Measurements from ENCODE around the gene ZFYVE9.
"Not testable (repeated sequence)": the region's sequence is repeated elsewhere in the genome, so short reads cannot be mapped to it uniquely, and the experiment has no call there.

Gene ZFYVE9

GRCh38 chr1:52195161-52195560 lies 53.3 kb downstream of the ZFYVE9 start:
- Histone ChIP-seq H3K36me3 (ENCODE audit: control insufficient read depth, low read depth, low read length) (no peaks in the 10 kb centered on the region), H3K27me3 (ENCODE audit: control insufficient read depth, insufficient read depth, low read length) (no peaks in the 10 kb centered on the region), H3K9me3 (ENCODE audit: control insufficient read depth, low read depth, low read length) (no peaks in the 10 kb centered on the region), H3K27ac (ENCODE audit: low read length) (no peak overlapping the region), H3K9ac (ENCODE audit: low read length) (no peak overlapping the region), H3K4me1 (ENCODE audit: control insufficient read depth, low read depth, low read length) (no peaks in the 10 kb centered on the region), H3K4me3 (ENCODE audit: low read length) (no peak overlapping the region)

GRCh38 chr1:52203935-52204625 lies 62.2 kb downstream of the ZFYVE9 start:
- H3K4me3 ChIP-seq (ENCODE audit: low read length), result no peak overlapping the region
- H3K9me3 ChIP-seq (ENCODE audit: control insufficient read depth, low read depth, low read length), result peaks cover 5% of the 10 kb centered on the region
- no peaks in the 10 kb centered on the region for H3K4me1 ChIP-seq (ENCODE audit: control insufficient read depth, low read depth, low read length)
- H3K36me3 ChIP-seq (ENCODE audit: control insufficient read depth, low read depth, low read length), result no peaks in the 10 kb centered on the region
- no peaks in the 10 kb centered on the region for H3K27me3 ChIP-seq (ENCODE audit: control insufficient read depth, insufficient read depth, low read length)
- no peak overlapping the region for H3K9ac ChIP-seq (ENCODE audit: low read length)
- H3K27ac ChIP-seq (ENCODE audit: low read length), result no peak overlapping the region

GRCh38 chr1:52204696-52205095 lies 62.8 kb downstream of the ZFYVE9 start:
- Histone ChIP-seq H3K9ac (ENCODE audit: low read length) (no peak overlapping the region), H3K4me3 (ENCODE audit: low read length) (no peak overlapping the region), H3K27ac (ENCODE audit: low read length) (no peak overlapping the region), H3K4me1 (ENCODE audit: control insufficient read depth, low read depth, low read length) (no peaks in the 10 kb centered on the region), H3K9me3 (ENCODE audit: control insufficient read depth, low read depth, low read length) (peaks cover 5% of the 10 kb centered on the region), H3K27me3 (ENCODE audit: control insufficient read depth, insufficient read depth, low read length) (no peaks in the 10 kb centered on the region), H3K36me3 (ENCODE audit: control insufficient read depth, low read depth, low read length) (no peaks in the 10 kb centered on the region)

GRCh38 chr1:52206686-52207085 lies 64.8 kb downstream of the ZFYVE9 start:
- not testable (repeated sequence) for H3K36me3 ChIP-seq (ENCODE audit: control insufficient read depth, low read depth, low read length); H3K9ac ChIP-seq (ENCODE audit: low read length); H3K4me1 ChIP-seq (ENCODE audit: control insufficient read depth, low read depth, low read length); H3K9me3 ChIP-seq (ENCODE audit: control insufficient read depth, low read depth, low read length); H3K4me3 ChIP-seq (ENCODE audit: low read length); H3K27ac ChIP-seq (ENCODE audit: low read length); H3K27me3 ChIP-seq (ENCODE audit: control insufficient read depth, insufficient read depth, low read length)

DNA sequence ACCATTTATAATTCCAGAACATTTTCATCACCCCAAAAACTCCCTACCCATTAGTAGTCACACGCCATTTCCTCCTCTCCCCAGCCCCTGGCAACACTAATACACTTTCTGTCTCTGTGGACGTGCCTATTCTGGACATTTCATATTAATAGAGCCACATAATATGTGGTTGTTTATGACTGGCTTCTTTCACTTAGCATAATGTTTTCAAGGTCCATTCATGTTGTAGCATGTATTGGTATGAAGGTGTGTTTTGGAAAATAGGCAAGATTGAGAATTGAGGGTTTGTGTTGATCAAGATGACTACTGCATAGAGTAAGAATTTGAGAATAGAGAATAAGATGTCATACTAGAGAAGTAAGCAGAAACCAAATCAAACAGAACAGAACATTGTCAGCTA lies 67.5 kb downstream of the ZFYVE9 start:
- H3K4me1 ChIP-seq (ENCODE audit: control insufficient read depth, low read depth, low read length), result no peaks in the 10 kb centered on the region
- no peaks in the 10 kb centered on the region for H3K36me3 ChIP-seq (ENCODE audit: control insufficient read depth, low read depth, low read length)
- H3K4me3 ChIP-seq (ENCODE audit: low read length), result no peak overlapping the region
- H3K27ac ChIP-seq (ENCODE audit: low read length), result no peak overlapping the region
- no peaks in the 10 kb centered on the region for H3K27me3 ChIP-seq (ENCODE audit: control insufficient read depth, insufficient read depth, low read length)
- H3K9me3 ChIP-seq (ENCODE audit: control insufficient read depth, low read depth, low read length), result no peaks in the 10 kb centered on the region
- no peak overlapping the region for H3K9ac ChIP-seq (ENCODE audit: low read length)

GRCh38 chr1:52210044-52210443 lies 68.2 kb downstream of the ZFYVE9 start:
- Histone ChIP-seq H3K9me3 (ENCODE audit: control insufficient read depth, low read depth, low read length) (no peaks in the 10 kb centered on the region), H3K4me1 (ENCODE audit: control insufficient read depth, low read depth, low read length) (no peaks in the 10 kb centered on the region), H3K36me3 (ENCODE audit: control insufficient read depth, low read depth, low read length) (no peaks in the 10 kb centered on the region), H3K27ac (ENCODE audit: low read length) (no peak overlapping the region), H3K27me3 (ENCODE audit: control insufficient read depth, insufficient read depth, low read length) (no peaks in the 10 kb centered on the region), H3K4me3 (ENCODE audit: low read length) (no peak overlapping the region), H3K9ac (ENCODE audit: low read length) (no peak overlapping the region)

DNA sequence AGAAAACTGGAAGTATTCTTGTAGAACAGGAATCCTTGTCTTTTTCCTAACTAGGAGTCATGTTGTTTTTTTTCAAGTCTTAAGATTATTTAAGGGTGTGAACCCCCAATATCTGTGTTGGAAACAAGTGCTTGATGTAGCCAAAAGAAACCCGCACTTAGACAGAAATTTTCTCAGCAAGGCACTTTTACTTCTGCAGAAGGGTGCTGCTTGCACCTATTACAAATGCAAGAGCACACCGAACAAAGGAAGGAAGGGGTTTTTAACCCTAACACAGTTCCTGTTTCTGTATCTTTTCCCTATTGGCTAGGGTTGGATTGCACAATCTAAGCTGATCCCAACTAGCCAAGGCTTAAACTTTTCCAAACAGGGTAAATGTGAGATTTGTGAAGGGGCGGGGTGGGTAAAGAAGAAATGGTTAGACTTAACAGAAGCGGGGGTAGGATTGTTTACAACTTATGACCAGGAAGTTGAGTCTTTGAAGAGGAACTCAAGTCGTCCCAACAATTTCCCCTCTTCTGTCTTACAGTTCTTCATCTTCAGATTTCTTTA lies 75.1 kb downstream of the ZFYVE9 start:
- peaks cover 9% of the 10 kb centered on the region for H3K9me3 ChIP-seq (ENCODE audit: control insufficient read depth, low read depth, low read length)
- H3K9ac ChIP-seq (ENCODE audit: low read length), result no peak overlapping the region
- H3K27me3 ChIP-seq (ENCODE audit: control insufficient read depth, insufficient read depth, low read length), result no peaks in the 10 kb centered on the region
- H3K27ac ChIP-seq (ENCODE audit: low read length), result no peak overlapping the region
- no peak overlapping the region for H3K4me3 ChIP-seq (ENCODE audit: low read length)
- H3K4me1 ChIP-seq (ENCODE audit: control insufficient read depth, low read depth, low read length), result no peaks in the 10 kb centered on the region
- peaks cover 4% of the 10 kb centered on the region for H3K36me3 ChIP-seq (ENCODE audit: control insufficient read depth, low read depth, low read length)

DNA sequence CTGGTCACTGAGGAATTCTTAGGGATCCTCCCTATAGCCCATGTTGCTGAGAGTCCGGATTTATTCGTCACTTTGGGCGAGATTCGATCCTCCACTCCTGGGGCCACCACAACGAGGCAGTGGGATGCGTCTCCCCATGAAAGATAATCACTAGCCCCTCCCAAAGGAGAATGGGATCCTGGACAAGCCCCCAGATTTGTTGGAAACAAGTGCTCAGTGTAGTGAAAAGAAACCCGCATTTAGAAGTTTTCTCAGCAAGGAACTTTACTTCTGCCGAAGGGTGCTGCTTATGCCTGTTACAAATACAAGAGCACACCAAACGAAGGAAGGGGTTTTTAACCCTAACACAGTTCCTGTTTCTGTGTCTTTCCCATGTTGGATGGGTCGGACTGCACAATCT lies 83.3 kb downstream of the ZFYVE9 start:
- Histone ChIP-seq H3K27ac (ENCODE audit: low read length) (no peak overlapping the region), H3K36me3 (ENCODE audit: control insufficient read depth, low read depth, low read length) (no peaks in the 10 kb centered on the region), H3K9ac (ENCODE audit: low read length) (no peak overlapping the region), H3K4me3 (ENCODE audit: low read length) (no peak overlapping the region), H3K27me3 (ENCODE audit: control insufficient read depth, insufficient read depth, low read length) (no peaks in the 10 kb centered on the region), H3K4me1 (ENCODE audit: control insufficient read depth, low read depth, low read length) (no peaks in the 10 kb centered on the region), H3K9me3 (ENCODE audit: control insufficient read depth, low read depth, low read length) (no peaks in the 10 kb centered on the region)

DNA sequence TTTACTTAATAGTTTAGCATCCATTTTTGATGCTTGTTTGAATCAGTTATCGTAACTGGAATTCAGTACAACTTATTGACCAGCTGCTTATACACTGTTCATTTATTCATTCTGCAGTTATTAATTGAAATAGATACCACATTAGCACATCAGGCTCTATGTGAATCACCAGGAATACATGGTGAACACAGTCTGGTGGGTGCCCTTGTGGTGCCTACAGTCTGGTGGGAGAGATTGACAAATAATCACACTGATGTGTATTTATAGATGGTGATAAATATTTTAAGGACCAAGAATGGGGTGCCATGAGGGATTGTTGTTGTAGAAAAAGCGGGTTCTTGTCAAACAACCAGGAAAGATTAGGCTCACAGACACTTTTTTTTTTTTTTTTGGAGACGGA lies 87.6 kb downstream of the ZFYVE9 start:
- no peak overlapping the region for H3K27ac ChIP-seq (ENCODE audit: low read length)
- H3K4me1 ChIP-seq (ENCODE audit: control insufficient read depth, low read depth, low read length), result no peaks in the 10 kb centered on the region
- H3K9ac ChIP-seq (ENCODE audit: low read length), result no peak overlapping the region
- H3K9me3 ChIP-seq (ENCODE audit: control insufficient read depth, low read depth, low read length), result no peaks in the 10 kb centered on the region
- H3K4me3 ChIP-seq (ENCODE audit: low read length), result no peak overlapping the region
- no peaks in the 10 kb centered on the region for H3K27me3 ChIP-seq (ENCODE audit: control insufficient read depth, insufficient read depth, low read length)
- H3K36me3 ChIP-seq (ENCODE audit: control insufficient read depth, low read depth, low read length), result no peaks in the 10 kb centered on the region

DNA sequence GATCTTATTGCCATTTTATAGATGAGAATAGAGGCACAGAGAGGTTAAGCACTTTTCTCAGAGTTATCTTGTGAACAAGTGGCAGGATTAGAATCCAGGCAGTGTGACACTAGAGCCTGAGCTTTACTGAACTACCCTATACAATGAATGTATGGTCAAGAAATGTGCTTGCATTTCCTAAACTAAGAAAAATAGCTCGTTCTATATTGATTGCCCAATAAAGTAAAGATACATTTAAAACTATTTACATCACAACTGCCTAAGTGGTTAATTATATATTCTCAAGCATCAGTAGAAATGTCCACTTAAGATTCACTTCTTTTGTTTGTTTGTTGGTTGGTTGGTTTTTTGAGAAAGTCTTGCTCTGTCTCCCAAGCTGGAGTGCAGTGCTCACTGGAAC lies 91.6 kb downstream of the ZFYVE9 start:
- H3K36me3 ChIP-seq (ENCODE audit: control insufficient read depth, low read depth, low read length), result no peaks in the 10 kb centered on the region
- H3K27ac ChIP-seq (ENCODE audit: low read length), result no peak overlapping the region
- no peaks in the 10 kb centered on the region for H3K9me3 ChIP-seq (ENCODE audit: control insufficient read depth, low read depth, low read length)
- no peak overlapping the region for H3K9ac ChIP-seq (ENCODE audit: low read length)
- no peaks in the 10 kb centered on the region for H3K27me3 ChIP-seq (ENCODE audit: control insufficient read depth, insufficient read depth, low read length)
- H3K4me1 ChIP-seq (ENCODE audit: control insufficient read depth, low read depth, low read length), result no peaks in the 10 kb centered on the region
- no peak overlapping the region for H3K4me3 ChIP-seq (ENCODE audit: low read length)

DNA sequence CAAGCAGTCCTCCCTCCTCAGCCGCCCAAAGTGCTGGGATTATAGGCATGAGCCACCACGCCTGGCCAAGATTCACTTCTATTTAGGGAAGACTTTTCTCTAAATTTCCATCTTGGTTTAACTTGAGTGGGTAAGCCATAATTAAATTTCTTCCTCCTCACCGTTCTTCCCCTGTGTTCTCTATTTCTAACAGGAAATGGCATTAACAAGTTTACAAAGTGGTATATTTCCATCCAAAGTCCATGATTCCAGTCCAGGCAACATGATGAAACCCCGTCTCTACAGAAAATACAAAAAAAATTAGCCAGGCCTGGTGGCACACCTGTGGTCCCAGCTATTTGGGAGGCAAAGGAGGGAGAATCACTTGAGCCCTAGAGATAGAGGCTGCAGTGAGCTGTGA lies 92.1 kb downstream of the ZFYVE9 start:
- no peaks in the 10 kb centered on the region for H3K4me1 ChIP-seq (ENCODE audit: control insufficient read depth, low read depth, low read length)
- H3K27me3 ChIP-seq (ENCODE audit: control insufficient read depth, insufficient read depth, low read length), result no peaks in the 10 kb centered on the region
- no peak overlapping the region for H3K4me3 ChIP-seq (ENCODE audit: low read length)
- H3K9ac ChIP-seq (ENCODE audit: low read length), result no peak overlapping the region
- no peaks in the 10 kb centered on the region for H3K9me3 ChIP-seq (ENCODE audit: control insufficient read depth, low read depth, low read length)
- no peaks in the 10 kb centered on the region for H3K36me3 ChIP-seq (ENCODE audit: control insufficient read depth, low read depth, low read length)
- no peak overlapping the region for H3K27ac ChIP-seq (ENCODE audit: low read length)

GRCh38 chr1:52234708-52235107 lies 92.8 kb downstream of the ZFYVE9 start:
- no peak overlapping the region for H3K4me3 ChIP-seq (ENCODE audit: low read length)
- H3K27me3 ChIP-seq (ENCODE audit: control insufficient read depth, insufficient read depth, low read length), result no peaks in the 10 kb centered on the region
- H3K9ac ChIP-seq (ENCODE audit: low read length), result no peak overlapping the region
- H3K4me1 ChIP-seq (ENCODE audit: control insufficient read depth, low read depth, low read length), result no peaks in the 10 kb centered on the region
- no peaks in the 10 kb centered on the region for H3K36me3 ChIP-seq (ENCODE audit: control insufficient read depth, low read depth, low read length)
- no peaks in the 10 kb centered on the region for H3K9me3 ChIP-seq (ENCODE audit: control insufficient read depth, low read depth, low read length)
- H3K27ac ChIP-seq (ENCODE audit: low read length), result no peak overlapping the region
